IPS-18c (cell line): ENCODE data around the gene ICAM3.

Experiments used
- H3K4me3 ChIP-seq: 2 replicates; pipeline ENCODE4 v1.7.0; 2013; ENCODE audit warnings: low read depth, mild to moderate bottlenecking, low read length, moderate library complexity; ENCODE audit not compliant: insufficient read depth
- H3K9me3 ChIP-seq: one replicate; pipeline ENCODE4 v1.6.1; 2013; ENCODE audit warnings: mild to moderate bottlenecking, low read length, moderate library complexity; ENCODE audit not compliant: control insufficient read depth, insufficient read depth

The ICAM3 gene

DNA sequence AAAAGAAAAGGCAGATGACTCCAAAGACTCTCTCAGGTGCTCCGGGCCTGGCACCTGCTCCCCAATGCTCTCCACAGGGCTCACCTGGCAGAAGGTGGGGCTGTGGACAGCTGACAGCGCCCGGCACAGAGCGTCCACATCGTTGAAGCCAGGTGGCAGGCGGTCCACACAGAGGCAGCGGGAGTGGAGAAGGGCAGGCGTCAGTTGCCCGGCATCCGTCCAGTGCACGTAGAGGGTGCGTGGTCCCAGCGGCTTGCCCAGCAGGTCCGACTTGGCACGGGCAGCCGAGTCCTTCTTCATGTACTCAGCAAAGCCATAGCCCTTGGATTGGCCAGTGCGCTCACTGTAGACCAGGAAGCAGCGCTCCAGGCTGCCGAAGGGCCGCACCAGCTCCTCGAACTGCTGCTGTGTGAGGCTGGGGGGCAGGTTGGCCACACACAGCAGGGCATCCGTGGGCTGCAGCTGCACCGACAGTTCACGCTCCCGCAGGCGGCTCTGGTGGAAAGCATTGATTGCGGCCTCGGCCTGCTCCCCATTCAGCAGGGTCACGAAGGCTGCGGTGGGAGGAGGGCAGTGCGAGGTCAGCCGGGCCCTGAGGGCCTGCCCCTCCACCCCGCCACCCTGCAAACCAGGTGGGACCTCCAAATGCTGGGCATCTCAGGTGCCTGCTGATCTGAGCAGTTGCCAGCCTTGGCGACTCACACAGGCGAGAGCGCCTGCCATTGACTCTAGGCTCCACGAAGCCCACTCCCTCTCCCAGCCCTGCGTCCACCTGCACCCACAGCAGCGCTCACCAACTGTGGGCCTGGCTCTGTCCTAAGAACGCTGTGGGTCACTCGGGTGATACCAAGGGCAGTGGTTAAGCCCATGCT is 10.6 kb downstream of the ICAM3 start:
- Histone ChIP-seq H3K9me3 (no peaks in the 10 kb centered on the region), H3K4me3 (no peak overlapping the region)

GRCh38 chr19:10327793-10328192 is 11.6 kb downstream of the ICAM3 start:
- Histone ChIP-seq H3K9me3 (no peaks in the 10 kb centered on the region), H3K4me3 (no peak overlapping the region)

DNA sequence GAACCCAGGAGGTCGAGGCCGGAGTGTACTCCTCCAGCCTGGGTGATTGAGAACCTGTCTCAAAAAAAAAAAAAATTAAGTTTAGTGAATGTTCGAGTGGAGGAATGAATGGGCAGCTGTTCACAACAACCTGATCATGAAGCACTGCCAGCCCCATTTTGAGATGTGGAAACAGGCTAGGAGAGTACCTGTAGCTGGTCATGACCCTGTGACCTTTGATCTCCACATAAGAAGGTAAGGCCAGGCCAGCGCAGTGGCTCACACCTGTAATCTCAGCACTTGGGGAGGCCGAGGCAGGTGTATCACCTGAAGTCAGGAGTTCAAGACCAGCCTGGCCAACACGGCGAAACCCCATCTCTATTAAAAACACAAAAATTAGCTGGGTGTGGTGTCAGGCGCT is 13.7 kb downstream of the ICAM3 start:
- no peak overlapping the region for H3K4me3 ChIP-seq
- no peaks in the 10 kb centered on the region for H3K9me3 ChIP-seq

DNA sequence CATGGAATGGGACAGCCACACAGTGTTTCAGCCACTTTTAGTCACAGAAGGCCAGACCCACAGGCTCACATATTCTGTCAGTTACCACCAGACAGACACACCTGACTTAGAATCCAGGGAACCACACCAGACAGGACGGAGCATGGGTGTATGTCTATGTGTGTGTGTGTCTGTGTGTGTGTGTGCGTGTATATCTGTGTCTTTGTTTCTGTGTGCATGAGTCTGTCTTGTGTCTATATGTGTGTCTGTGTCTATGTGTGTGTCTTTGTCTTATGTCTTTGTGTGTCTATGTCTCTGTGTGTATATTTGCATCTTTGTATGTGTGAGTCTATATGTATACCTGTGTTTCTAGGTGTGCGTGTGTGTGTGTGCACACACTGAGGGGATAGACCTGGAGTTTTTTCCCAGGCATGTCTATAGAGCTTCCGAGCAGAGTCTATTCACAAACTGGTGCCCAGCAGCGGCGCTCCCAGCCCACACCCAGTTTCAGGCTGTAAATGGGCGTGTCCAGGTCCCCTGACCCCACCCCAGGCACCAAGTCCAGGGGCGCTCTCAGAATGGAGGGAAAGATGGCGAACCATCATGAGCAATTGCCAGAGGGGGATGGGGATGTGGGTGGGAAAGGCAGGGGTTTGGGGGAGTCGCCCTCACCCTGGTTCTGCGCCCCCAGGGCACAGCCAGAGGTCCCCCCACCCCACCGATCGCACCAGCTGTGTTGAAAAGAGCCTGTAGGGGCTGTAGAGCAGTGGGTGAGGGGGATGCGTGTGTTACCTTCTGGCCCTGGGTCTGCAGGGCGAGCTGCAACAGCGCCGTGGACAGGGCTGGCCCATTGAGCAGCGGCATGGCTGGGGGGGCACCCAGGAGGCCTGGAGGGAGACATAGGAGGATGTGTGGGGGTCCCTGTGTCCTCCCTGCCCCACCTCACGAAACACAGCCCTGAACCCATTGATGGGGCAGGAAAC is 17.3 kb downstream of the ICAM3 start:
- Histone ChIP-seq H3K4me3 (no peak overlapping the region), H3K9me3 (no peaks in the 10 kb centered on the region)

GRCh38 chr19:10321417-10321797 is 18.0 kb downstream of the ICAM3 start:
- no peak overlapping the region for H3K4me3 ChIP-seq
- no peaks in the 10 kb centered on the region for H3K9me3 ChIP-seq

- H3K4me3 ChIP-seq = no peak overlapping the region
- no peaks in the 10 kb centered on the region for H3K9me3 ChIP-seq
Measured at GRCh38 chr19:10320602-10321416, 18.6 kb downstream of the ICAM3 start.

GRCh38 chr19:10318807-10319682 is 20.4 kb downstream of the ICAM3 start:
- H3K4me3 ChIP-seq = no peak overlapping the region

DNA sequence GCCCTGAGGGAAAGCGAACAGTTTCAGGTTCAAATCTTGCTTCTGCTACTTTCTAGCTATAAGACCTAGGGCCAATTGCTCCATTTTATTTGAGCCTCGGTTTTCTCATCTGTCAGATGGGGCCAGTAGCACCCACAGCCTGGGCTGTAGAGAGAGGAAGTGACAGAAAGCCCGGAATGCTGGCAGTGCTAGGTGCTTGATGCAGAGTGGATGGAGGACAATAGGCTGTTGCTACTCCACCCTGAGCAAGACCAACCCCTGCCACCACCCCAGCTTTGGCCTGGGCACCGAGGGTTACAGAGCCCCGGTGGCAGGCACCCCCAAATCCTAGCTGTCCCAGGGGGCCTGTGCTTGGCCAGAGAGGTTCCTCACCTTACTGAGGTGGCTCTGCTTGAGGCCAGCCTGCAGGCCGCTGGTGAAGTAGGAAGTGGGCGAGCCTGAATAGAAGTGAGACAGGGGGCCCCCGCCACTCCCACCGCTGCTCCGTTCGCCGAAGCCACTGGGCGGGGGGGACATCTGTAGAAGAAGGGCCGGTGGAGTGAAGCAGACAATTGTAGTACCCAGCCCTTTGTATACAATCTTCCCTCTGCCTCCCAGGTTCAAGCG is 21.5 kb downstream of the ICAM3 start:
- no peak overlapping the region for H3K4me3 ChIP-seq
- H3K9me3 ChIP-seq = no peaks in the 10 kb centered on the region

More at GRCh38 chr19:10318807-10319682, 20.4 kb downstream of the ICAM3 start:
- no peaks in the 10 kb centered on the region for H3K9me3 ChIP-seq

GRCh38 chr19:10317045-10317856 is 22.2 kb downstream of the ICAM3 start:
- H3K4me3 ChIP-seq = no peak overlapping the region
- no peaks in the 10 kb centered on the region for H3K9me3 ChIP-seq

GRCh38 chr19:10316229-10317044 is 23.0 kb downstream of the ICAM3 start:
- Histone ChIP-seq H3K4me3 (no peak overlapping the region; the same call in 1 of the 2 replicates), H3K9me3 (no peaks in the 10 kb centered on the region)

- H3K4me3 ChIP-seq = peak within 1 kb of the TSS; percentile 76
- no peaks in the 10 kb centered on the region for H3K9me3 ChIP-seq
Measured at GRCh38 chr19:10315335-10316214, 23.8 kb downstream of the ICAM3 start, which contains the start of gene FDX2. FDX2 (minus strand) TSS chr19:10316015; CDS start chr19:10315996, 19 bp downstream.

- Histone ChIP-seq H3K4me3 (no peak within 1 kb of the TSS), H3K9me3 (no peaks in the 10 kb centered on the region)
Measured at GRCh38 chr19:10309423-10309822, 30.0 kb downstream of the ICAM3 start, which contains the start of gene ZGLP1. ZGLP1 (minus strand) TSS chr19:10309815.

DNA sequence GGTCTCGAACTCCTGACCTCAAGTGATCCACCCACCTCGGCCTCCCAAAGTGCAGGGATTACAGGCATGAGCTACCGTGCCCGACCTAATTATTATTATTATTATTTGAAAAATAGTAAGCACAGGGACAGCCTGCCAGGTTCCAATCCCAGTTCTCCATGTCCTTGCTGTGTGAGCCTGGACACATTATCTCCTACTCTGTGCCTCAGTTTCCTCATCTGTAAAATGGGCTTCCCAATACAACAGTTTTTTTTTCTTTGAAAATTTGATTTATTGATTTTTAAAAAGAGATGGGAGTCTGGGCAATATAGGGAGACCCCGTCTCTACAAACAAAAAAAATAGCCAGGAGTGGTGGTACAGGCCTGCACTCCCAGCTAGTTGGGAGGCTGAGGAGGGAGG is 33.1 kb downstream of the ICAM3 start:
- no peaks in the 10 kb centered on the region for H3K9me3 ChIP-seq
- no peak overlapping the region for H3K4me3 ChIP-seq
